Large intestine (tissue), 3 donors: Measurements from ENCODE around the gene PLEKHD1. TPM values are rescaled to one million over a fixed set of nuclear protein-coding genes. Genes with fewer than 3 reads are reported as not detected.
"Not testable (repeated sequence)": the region's sequence is repeated elsewhere in the genome, so short reads cannot be mapped to it uniquely, and the experiment has no call there.

ENCODE experiments used
- DNase-seq, 2 donors: peaks; one replicate each; pipeline versions ENCODE4 v3.0.0 to v3.0.0-alpha.2; 2013
- H3K27ac ChIP-seq: one replicate; pipeline ENCODE4 v1.5.1; 2013; ENCODE audit warnings: low read length
- H3K27me3 ChIP-seq: 2 replicates; pipeline ENCODE4 v1.6.1; 2013; ENCODE audit warnings: low read length; ENCODE audit not compliant: control insufficient read depth, insufficient read depth
- H3K36me3 ChIP-seq: 2 replicates; pipeline ENCODE4 v1.6.1; 2013; ENCODE audit warnings: low read length; ENCODE audit not compliant: control insufficient read depth, insufficient read depth
- H3K4me1 ChIP-seq: one replicate; pipeline ENCODE4 v1.6.1; 2013; ENCODE audit warnings: low read length; ENCODE audit not compliant: control insufficient read depth, insufficient read depth
- H3K4me3 ChIP-seq: one replicate; pipeline ENCODE4 v1.5.1; 2013; ENCODE audit warnings: low read length
- H3K9me3 ChIP-seq: one replicate; pipeline ENCODE4 v1.6.1; 2013; ENCODE audit warnings: mild to moderate bottlenecking, low read depth, low read length, moderate library complexity; ENCODE audit not compliant: control insufficient read depth
- WGBS: methylation state at CpG from one replicate; pipeline ENCODE4 v1.1.5; 2013; ENCODE audit warnings: low lambda C conversion rate; ENCODE audit not compliant: insufficient coverage; 5-methylcytosine and 5-hydroxymethylcytosine counted together
- polyA plus RNA-seq: library from polyadenylated mRNA; unstranded; fragments of 120-200 nt; gene quantifications from one replicate; pipeline ENCODE4 v1.2.1, GENCODE V29; 2013

The PLEKHD1 gene
- polyA plus RNA-seq, 1 donor, result 0.03 TPM

GRCh38 chr14:69464829-69465228, 19.7 kb upstream of the PLEKHD1 start:
- Histone ChIP-seq H3K27ac (no peak overlapping the region), H3K36me3 (peaks cover 10% of the 10 kb centered on the region), H3K9me3 (no peaks in the 10 kb centered on the region), H3K27me3 (no peaks in the 10 kb centered on the region), H3K4me1 (no peaks in the 10 kb centered on the region), H3K4me3 (no peak overlapping the region)
- WGBS, result no CpG with 5 or more reads among the region's 6 CpGs
- no peak for DNase-seq

GRCh38 chr14:69468949-69469348, 15.6 kb upstream of the PLEKHD1 start:
- 20% methylated on average over 1 of the region's 2 CpGs for WGBS
- no peak overlapping the region for H3K4me3 ChIP-seq
- no peaks in the 10 kb centered on the region for H3K27me3 ChIP-seq
- no peak overlapping the region for H3K27ac ChIP-seq
- H3K36me3 ChIP-seq, result no peaks in the 10 kb centered on the region
- H3K4me1 ChIP-seq, result no peaks in the 10 kb centered on the region
- DNase-seq, result no peak
- H3K9me3 ChIP-seq, result no peaks in the 10 kb centered on the region

- H3K36me3 ChIP-seq, result no peaks in the 10 kb centered on the region
- no peak overlapping the region for H3K27ac ChIP-seq
- no peaks in the 10 kb centered on the region for H3K9me3 ChIP-seq
- no peaks in the 10 kb centered on the region for H3K4me1 ChIP-seq
- DNase-seq, result no peak
- no CpG with 5 or more reads among the region's 3 CpGs for WGBS
- H3K27me3 ChIP-seq, result no peaks in the 10 kb centered on the region
- no peak overlapping the region for H3K4me3 ChIP-seq
These were observed 13.1 kb upstream of the PLEKHD1 start for GRCh38 chr14:69471436-69471835.

- Histone ChIP-seq H3K9me3 (no peaks in the 10 kb centered on the region), H3K27me3 (no peaks in the 10 kb centered on the region), H3K4me1 (no peaks in the 10 kb centered on the region), H3K27ac (no peak overlapping the region), H3K36me3 (no peaks in the 10 kb centered on the region), H3K4me3 (no peak overlapping the region)
- no CpG with 5 or more reads among the region's 10 CpGs for WGBS
- no peak for DNase-seq
These were observed 12.6 kb upstream of the PLEKHD1 start for GRCh38 chr14:69471916-69472315.

GRCh38 chr14:69473260-69473659, 11.3 kb upstream of the PLEKHD1 start:
- no peak overlapping the region for H3K27ac ChIP-seq
- no peaks in the 10 kb centered on the region for H3K27me3 ChIP-seq
- no peak overlapping the region for H3K4me3 ChIP-seq
- no peaks in the 10 kb centered on the region for H3K36me3 ChIP-seq
- DNase-seq, result no peak
- no peaks in the 10 kb centered on the region for H3K4me1 ChIP-seq
- WGBS, result no CpG with 5 or more reads among the region's 3 CpGs
- no peaks in the 10 kb centered on the region for H3K9me3 ChIP-seq

- no peaks in the 10 kb centered on the region for H3K4me1 ChIP-seq
- no peaks in the 10 kb centered on the region for H3K27me3 ChIP-seq
- no peaks in the 10 kb centered on the region for H3K36me3 ChIP-seq
- H3K9me3 ChIP-seq, result no peaks in the 10 kb centered on the region
- DNase-seq, result no peak
- WGBS, result no CpG with 5 or more reads among the region's 3 CpGs
- H3K4me3 ChIP-seq, result no peak overlapping the region
- H3K27ac ChIP-seq, result no peak overlapping the region
These were observed 10.6 kb upstream of the PLEKHD1 start for GRCh38 chr14:69473946-69474345.

GRCh38 chr14:69475194-69475818, 9.2 kb upstream of the PLEKHD1 start:
- H3K27me3 ChIP-seq, result no peaks in the 10 kb centered on the region
- DNase-seq, result no peak
- H3K36me3 ChIP-seq, result no peaks in the 10 kb centered on the region
- H3K9me3 ChIP-seq, result no peaks in the 10 kb centered on the region
- H3K4me1 ChIP-seq, result no peaks in the 10 kb centered on the region
- no peak overlapping the region for H3K4me3 ChIP-seq
- H3K27ac ChIP-seq, result no peak overlapping the region
- no CpG with 5 or more reads among the region's 8 CpGs for WGBS

- H3K9me3 ChIP-seq, DNase-seq, H3K4me3 ChIP-seq, H3K36me3 ChIP-seq, H3K27ac ChIP-seq, H3K27me3 ChIP-seq, H3K4me1 ChIP-seq: not testable (repeated sequence)
- 100% methylated on average over 1 of the region's 5 CpGs for WGBS
These were observed 7.6 kb upstream of the PLEKHD1 start for GRCh38 chr14:69476824-69477450.

- not testable (repeated sequence) for H3K36me3 ChIP-seq, H3K9me3 ChIP-seq, H3K4me3 ChIP-seq, H3K27ac ChIP-seq, H3K4me1 ChIP-seq, DNase-seq
- no CpG with 5 or more reads among the region's 2 CpGs for WGBS
- H3K27me3 ChIP-seq, result peaks cover 14% of the 10 kb centered on the region
These were observed 6.5 kb upstream of the PLEKHD1 start for GRCh38 chr14:69478055-69478454.

GRCh38 chr14:69479696-69480095, 4.8 kb upstream of the PLEKHD1 start:
- H3K4me3 ChIP-seq, result no peak overlapping the region
- 60% methylated on average over 1 of the region's 5 CpGs for WGBS
- DNase-seq, result no peak
- peaks cover 30% of the 10 kb centered on the region for H3K27me3 ChIP-seq
- H3K36me3 ChIP-seq, result no peaks in the 10 kb centered on the region
- no peak overlapping the region for H3K27ac ChIP-seq
- H3K9me3 ChIP-seq, result no peaks in the 10 kb centered on the region
- no peaks in the 10 kb centered on the region for H3K4me1 ChIP-seq

GRCh38 chr14:69480136-69480535, 4.4 kb upstream of the PLEKHD1 start:
- Histone ChIP-seq H3K36me3 (no peaks in the 10 kb centered on the region), H3K4me1 (peaks cover 2% of the 10 kb centered on the region), H3K4me3 (no peak overlapping the region), H3K9me3 (no peaks in the 10 kb centered on the region), H3K27me3 (peaks cover 34% of the 10 kb centered on the region), H3K27ac (no peak overlapping the region)
- WGBS, result no CpG with 5 or more reads among the region's 5 CpGs
- no peak for DNase-seq
